PC-3 (cell line): ENCODE data around the gene MIF4GD.

Experiments used
- CTCF ChIP-seq: fragments of 300-600 bp; sonication (generic); conservative IDR thresholded peaks from 2 replicates; pipeline ENCODE4 v1.5.1; 2017; ENCODE audit warnings: antibody characterized with exemption, low read depth, mild to moderate bottlenecking, low read length
- EZH2 ChIP-seq: fragments of 300-600 bp; sonication (generic); IDR thresholded peaks from one replicate; pipeline ENCODE4 v1.6.1; 2017; ENCODE audit warnings: antibody characterized with exemption, mild to moderate bottlenecking, low read length; ENCODE audit not compliant: unreplicated experiment
- EZH2phosphoT487 ChIP-seq: fragments of 300-600 bp; sonication (generic); IDR thresholded peaks from 2 replicates; pipeline ENCODE4 v1.6.1; 2018; ENCODE audit warnings: mild to moderate bottlenecking, antibody characterized with exemption, low read length, borderline replicate concordance

GRCh38 chr17:75260641-75261335 lies 10.2 kb downstream of the MIF4GD start:
- TF ChIP-seq CTCF (peak; percentile 19; the same call in 1 of the 2 replicates), EZH2 (no peak), EZH2phosphoT487 (no peak)
